GM19023 (cell line): ENCODE measurements around the gene CDS1.
"Not testable (repeated sequence)": the region's sequence is repeated elsewhere in the genome, so short reads cannot be mapped to it uniquely, and the experiment has no call there.

ENCODE experiments used
- ATAC-seq: cut with Tn5 transposase; IDR thresholded peaks from one replicate; pipeline ENCODE4 v1.9.1; 2021; ENCODE audit warnings: mild to moderate bottlenecking, moderate library complexity; ENCODE audit not compliant: unreplicated experiment

The CDS1 gene

DNA sequence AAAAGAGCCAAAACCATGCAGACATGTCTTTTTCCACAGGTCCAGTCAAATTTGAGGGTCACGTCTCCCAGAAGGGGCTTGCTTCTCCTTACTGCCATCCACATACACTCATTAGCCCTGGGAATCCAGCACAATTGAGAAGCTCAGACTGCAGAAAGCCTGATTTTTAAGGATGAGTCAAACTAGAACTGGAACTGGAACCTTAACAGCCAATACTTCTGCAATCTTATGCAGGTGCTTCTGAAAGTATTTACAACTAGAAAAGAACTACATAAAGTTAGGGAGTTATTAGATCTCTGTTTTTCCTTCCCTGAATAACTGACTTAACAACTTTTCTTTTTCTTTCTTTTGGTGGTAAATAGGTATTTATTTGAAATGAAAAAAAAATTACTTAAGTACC is 86.3 kb downstream of the CDS1 start:
- no peak for ATAC-seq

- no peak for ATAC-seq
Measured at GRCh38 chr4:84672177-84672576, 89.2 kb downstream of the CDS1 start.

- no peak for ATAC-seq
Measured at GRCh38 chr4:84673475-84674240, 90.7 kb downstream of the CDS1 start.

- no peak for ATAC-seq
Measured at GRCh38 chr4:84677093-84677492, 94.2 kb downstream of the CDS1 start.

DNA sequence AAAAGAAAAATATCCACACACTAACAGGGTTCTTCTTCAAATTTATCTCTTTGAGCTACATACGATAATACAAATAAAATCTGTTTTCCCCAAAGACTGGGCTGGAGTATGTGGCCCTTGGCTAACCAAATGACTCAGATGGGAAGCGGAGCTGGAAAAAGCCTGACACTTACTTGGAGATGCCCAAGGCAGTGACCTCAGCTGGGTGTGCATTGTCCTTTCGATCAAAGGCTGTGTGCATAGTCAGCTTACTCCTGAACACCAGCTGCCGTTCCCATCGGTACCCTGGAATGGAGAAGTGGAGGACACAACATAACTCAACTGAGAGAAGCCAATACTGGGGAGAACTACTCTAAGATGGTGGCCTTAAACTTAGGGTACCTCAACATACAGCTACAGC is 95.1 kb downstream of the CDS1 start:
- no peak for ATAC-seq

GRCh38 chr4:84678976-84679744 is 96.2 kb downstream of the CDS1 start:
- ATAC-seq, result no peak

DNA sequence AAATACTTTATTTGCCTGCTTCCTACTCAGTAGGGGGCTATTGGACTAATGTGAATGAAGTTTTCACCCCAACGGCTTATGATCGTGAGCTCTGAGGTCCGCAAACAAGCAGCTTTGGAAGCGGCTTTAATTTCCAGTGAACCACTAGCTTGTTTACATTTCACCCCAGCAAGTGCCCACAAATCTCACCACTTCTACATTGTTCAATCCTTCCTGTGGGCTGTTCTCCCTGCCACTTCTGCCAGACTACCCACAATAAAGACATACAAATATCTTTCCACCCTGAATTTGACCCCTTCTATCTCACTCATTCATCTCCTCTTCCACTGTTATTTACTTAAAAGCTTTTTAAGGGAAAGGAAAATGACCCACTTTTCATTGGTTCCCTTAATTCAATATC is 98.0 kb downstream of the CDS1 start:
- ATAC-seq, result no peak

DNA sequence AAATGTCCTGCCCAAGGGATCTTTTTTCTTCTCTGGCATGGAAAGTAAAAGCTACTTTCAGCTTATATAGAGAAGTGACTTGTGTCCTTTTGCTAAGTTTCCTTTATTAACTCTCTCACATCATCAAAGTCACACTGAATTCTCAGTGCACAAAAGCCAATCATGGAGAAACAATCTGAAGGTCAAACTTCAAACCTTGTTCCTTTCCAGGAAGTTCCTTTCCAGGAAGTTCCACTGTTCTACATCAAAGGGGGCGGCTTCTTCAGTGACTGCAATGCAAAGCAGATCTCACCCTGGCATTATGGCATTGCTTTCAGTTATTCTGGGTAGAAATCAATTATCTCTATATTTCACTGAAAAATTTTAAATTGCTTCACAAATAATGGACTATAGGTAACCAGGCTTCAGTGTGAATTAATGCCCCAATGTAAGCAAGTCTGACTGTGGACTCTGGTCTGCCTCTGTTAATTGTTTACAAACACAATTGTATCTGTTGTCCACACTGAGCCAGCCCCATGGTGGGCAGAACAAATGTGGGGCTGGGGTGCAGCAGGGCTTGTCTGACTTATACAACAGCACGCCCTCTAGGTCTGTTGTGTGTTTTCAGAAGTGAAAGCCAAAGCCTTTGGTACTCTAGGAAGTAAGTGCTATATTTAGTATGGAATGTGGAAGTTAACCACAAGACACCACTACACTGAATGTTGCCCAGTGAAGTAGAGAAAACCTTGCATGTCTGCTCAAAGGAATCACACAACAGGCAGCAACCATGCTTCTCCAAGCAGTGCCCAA is 98.8 kb downstream of the CDS1 start:
- no peak for ATAC-seq

DNA sequence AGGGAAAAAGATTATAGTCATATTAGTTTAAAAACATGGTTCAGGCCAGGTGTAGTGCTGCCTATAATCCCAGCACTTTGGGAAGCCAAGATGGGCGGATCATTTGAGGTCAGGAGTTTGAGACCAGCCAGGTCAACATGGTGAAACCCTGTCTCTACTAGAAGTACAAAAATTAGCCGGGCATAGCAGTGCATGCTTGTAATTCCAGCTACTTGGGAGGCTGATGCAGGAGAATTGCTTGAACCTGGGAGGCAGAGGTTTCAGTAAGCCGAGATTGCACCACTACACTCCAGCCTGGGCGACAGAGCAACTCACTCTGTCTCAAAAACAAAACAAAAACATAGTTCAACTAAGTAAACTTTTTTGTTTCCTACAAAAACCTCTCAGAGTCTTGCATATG is 99.7 kb downstream of the CDS1 start:
- ATAC-seq, result not testable (repeated sequence)

DNA sequence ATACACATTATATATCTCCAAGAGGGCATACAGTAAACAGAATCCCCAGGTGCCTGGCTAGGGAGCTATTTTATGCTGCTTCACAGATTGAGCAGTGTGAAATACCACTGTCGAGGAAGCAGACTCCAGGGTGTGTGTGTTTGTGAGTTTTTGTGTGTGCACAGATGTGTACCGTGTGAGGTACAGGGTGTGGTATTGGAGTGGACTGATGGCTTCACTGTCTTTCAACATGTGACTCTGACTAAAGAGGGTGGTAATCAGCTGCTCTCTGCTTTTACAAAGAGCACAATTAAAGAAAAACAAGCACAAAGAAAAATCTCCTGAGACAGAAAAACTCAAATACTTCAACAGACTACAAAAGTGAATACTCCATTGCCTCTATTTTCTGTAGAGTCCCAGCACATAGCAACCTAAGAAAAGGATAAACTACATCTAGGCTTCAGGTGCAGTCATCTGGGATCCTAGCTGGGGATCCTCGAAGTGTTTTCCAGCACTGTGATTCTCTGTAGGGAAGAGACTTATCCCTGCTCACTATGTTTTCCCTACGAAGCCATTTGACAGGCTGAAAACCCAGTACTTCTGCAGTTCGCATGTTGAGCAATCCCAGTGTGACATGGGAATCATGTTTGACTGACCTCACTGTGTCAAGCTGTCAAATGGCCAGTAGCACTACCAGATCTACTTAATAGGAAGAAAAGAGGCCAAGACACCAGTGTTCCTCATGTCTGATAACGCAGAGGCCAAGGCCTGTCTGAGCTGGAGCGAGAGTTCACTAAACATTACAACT is 100.3 kb downstream of the CDS1 start:
- ATAC-seq, result no peak

DNA sequence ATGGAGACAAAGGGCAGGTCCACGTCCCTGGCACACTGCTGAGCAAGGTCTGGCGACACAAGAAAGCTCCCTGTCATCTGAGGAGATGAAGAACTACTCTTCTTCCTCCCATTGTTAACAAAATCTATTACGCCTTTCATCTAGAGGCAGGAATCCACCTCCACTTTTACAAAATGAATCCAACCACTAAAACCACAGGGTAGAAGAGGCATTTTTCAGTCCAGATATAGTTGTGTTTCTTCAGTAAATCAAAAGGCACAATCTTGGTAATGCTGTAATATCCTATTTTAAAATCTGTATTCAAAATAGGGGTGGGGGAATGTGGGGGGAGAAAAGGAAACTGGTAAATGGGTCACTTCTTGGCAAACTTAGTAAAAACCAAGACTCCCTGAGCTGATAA is 101.4 kb downstream of the CDS1 start:
- no peak for ATAC-seq

- no peak for ATAC-seq
Measured at GRCh38 chr4:84685105-84685504, 102.2 kb downstream of the CDS1 start.

DNA sequence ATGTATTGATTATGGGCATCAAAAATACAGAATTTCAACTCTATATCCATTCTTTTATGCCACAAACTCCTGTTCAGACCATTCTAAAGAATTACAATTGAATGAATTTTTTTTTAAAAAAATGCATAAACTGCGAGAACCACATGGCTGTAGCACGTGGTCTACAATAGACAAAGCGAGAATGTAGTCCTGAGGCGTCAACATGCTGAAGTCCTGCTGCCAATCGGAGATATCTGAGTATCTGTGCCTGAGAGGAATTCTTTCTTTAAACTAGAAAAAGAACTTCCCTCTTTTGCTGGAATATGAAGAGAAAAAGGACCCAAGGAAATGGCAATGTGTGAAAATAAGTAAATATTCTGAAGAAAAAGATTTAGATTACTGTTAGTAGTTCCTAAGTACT is 105.7 kb downstream of the CDS1 start:
- no peak for ATAC-seq

GRCh38 chr4:84689197-84689596 is 106.3 kb downstream of the CDS1 start:
- no peak for ATAC-seq

GRCh38 chr4:84690481-84690880 is 107.6 kb downstream of the CDS1 start:
- ATAC-seq, result no peak

GRCh38 chr4:84691170-84691691 is 108.3 kb downstream of the CDS1 start:
- no peak for ATAC-seq

DNA sequence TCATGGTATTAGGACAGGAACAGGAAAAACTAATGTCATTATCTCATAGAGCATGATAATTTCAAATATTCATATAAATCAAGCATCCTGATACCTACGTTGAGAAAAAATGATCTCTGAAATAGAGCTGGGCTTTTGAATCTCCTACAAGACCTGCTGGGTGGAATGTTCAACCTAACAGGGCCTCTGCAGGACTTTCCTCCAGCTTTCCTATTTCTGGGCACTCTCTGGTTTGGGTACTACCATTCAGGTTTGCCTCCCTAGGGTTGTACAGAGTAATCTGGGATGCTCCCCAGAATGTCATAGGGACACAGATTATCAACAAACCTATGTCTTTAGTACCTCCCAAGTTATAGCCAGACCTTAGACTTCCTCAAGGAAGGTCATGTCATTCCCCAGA is 108.9 kb downstream of the CDS1 start:
- no peak for ATAC-seq

DNA sequence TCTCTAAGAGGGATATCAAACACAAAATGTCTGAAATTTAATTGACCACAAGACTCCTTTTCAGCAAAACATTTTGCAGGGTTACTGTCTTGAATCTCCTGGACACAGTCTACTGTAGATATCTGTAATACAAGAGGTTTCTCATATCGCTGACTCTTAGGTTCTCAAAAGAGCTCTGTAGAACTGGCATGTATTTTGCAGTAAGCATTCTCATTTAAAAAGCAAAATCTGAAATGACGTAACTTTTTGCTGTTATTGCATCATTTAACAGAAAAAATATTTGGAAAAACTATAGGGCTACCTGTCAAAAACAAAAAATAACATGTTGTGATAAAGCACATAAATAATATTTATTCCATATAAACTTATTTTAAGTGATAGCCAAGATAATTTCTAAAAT is 114.2 kb downstream of the CDS1 start:
- ATAC-seq, result no peak

GRCh38 chr4:84697615-84698201 is 114.8 kb downstream of the CDS1 start:
- no peak for ATAC-seq

GRCh38 chr4:84699001-84699671 is 116.2 kb downstream of the CDS1 start:
- no peak for ATAC-seq
